Kasumi-1 (cell line): ENCODE results near the gene MOSMO.
"Not testable (repeated sequence)": the region's sequence is repeated elsewhere in the genome, so short reads cannot be mapped to it uniquely, and the experiment has no call there.

Source experiments
- DNase-seq, 2 experiments: peaks; one replicate each; lab custom pipeline; 2025; lab: John Stamatoyannopoulos, UW

MOSMO gene

GRCh38 chr16:22007509-22008214 is at the start of gene MOSMO:
Gene MOSMO (plus strand): TSS chr16:22008111. CDS start chr16:22008302, 191 bp downstream.
- DNase-seq: peak; percentile 23 to 30

GRCh38 chr16:21959050-21959449 is 48.9 kb upstream of the MOSMO start:
- no peak for DNase-seq

- DNase-seq: no peak
Observed at GRCh38 chr16:21962475-21962874, 45.4 kb upstream of the MOSMO start.

GRCh38 chr16:21963887-21964286 is 44.0 kb upstream of the MOSMO start:
- DNase-seq: no peak

GRCh38 chr16:21964353-21964752 is 43.6 kb upstream of the MOSMO start:
- no peak for DNase-seq

GRCh38 chr16:21971856-21972255 is 36.1 kb upstream of the MOSMO start:
- DNase-seq: no peak

- DNase-seq: no peak
Observed at GRCh38 chr16:21973945-21974344, 34.0 kb upstream of the MOSMO start.

- no peak for DNase-seq
Observed at GRCh38 chr16:21980032-21980431, 27.9 kb upstream of the MOSMO start.

- no peak for DNase-seq
Observed at GRCh38 chr16:21982108-21982507, 25.8 kb upstream of the MOSMO start.

GRCh38 chr16:21984062-21984461 is 23.8 kb upstream of the MOSMO start:
- no peak for DNase-seq

GRCh38 chr16:21985524-21985923 is 22.4 kb upstream of the MOSMO start:
- no peak for DNase-seq

GRCh38 chr16:21986692-21987246 is 21.1 kb upstream of the MOSMO start:
- DNase-seq: no peak

- DNase-seq: no peak
Observed at GRCh38 chr16:21987498-21987897, 20.4 kb upstream of the MOSMO start.

- no peak for DNase-seq
Observed at GRCh38 chr16:21989133-21989532, 18.8 kb upstream of the MOSMO start.

- DNase-seq: no peak
Observed at GRCh38 chr16:21989751-21990150, 18.2 kb upstream of the MOSMO start.

- DNase-seq: no peak
Observed at GRCh38 chr16:21990381-21990944, 17.4 kb upstream of the MOSMO start.

- no peak for DNase-seq
Observed at GRCh38 chr16:21991621-21992020, 16.3 kb upstream of the MOSMO start.

GRCh38 chr16:21994856-21995465 is 12.9 kb upstream of the MOSMO start:
- no peak for DNase-seq

- no peak for DNase-seq
Observed at GRCh38 chr16:21996923-21997696, 10.8 kb upstream of the MOSMO start.

GRCh38 chr16:21997697-21998480 is 10.0 kb upstream of the MOSMO start:
- DNase-seq: no peak

- DNase-seq: no peak
Observed at GRCh38 chr16:22001591-22001990, 6.3 kb upstream of the MOSMO start.

GRCh38 chr16:22002047-22002446 is 5.9 kb upstream of the MOSMO start:
- DNase-seq: not testable (repeated sequence)
